ENCODE data around the gene CRYBA1. TPM values are rescaled to one million over a fixed set of nuclear protein-coding genes. Genes with fewer than 3 reads are reported as not detected.

CRYBA1 gene
- polyA plus RNA-seq, 1 donor (not counting 4 experiments of a cell fraction or from before 2014, with no cell fraction given): not detected

- Histone ChIP-seq H3K27me3 (ENCODE audit: control insufficient read depth, extremely low read depth, insufficient read depth, low read length) (no peaks in the 10 kb centered on the region), H2AFZ (ENCODE audit: control insufficient read depth, low read length) (no peak overlapping the region), H3K27ac (ENCODE audit: control insufficient read depth, insufficient read depth, low read length) (no peak overlapping the region), H4K20me1 (ENCODE audit: control insufficient read depth, extremely low read depth, insufficient read depth, low read length) (no peaks in the 10 kb centered on the region), H3K4me3 (ENCODE audit: control insufficient read depth in 2 of 3, extremely low read depth in 1 of 3, insufficient read depth in 2 of 3, low read depth in 1 of 3, low read length in 3 of 3) (no peak overlapping the region), H3K36me3 (ENCODE audit: control insufficient read depth in 2 of 2, extremely low read depth in 1 of 2, insufficient read depth in 2 of 2, low read length in 2 of 2) (peaks cover 2 to 19% of the 10 kb centered on the region in 2 experiments), H3K9me3 (ENCODE audit: control insufficient read depth, low read depth, low read length) (no peaks in the 10 kb centered on the region), H3K79me2 (ENCODE audit: control insufficient read depth, insufficient read depth, low read length) (peaks cover 9% of the 10 kb centered on the region), H3K4me1 (ENCODE audit: control insufficient read depth, extremely low read depth, insufficient read depth, low read length) (peaks cover 10% of the 10 kb centered on the region), H3K9ac (ENCODE audit: control insufficient read depth, extremely low read depth, insufficient read depth, low read length) (no peak overlapping the region), H3K9me1 (ENCODE audit: control insufficient read depth, extremely low read depth, insufficient read depth, low read length) (peaks cover 2% of the 10 kb centered on the region), H3K4me2 (ENCODE audit: control insufficient read depth, extremely low read depth, insufficient read depth, low read depth, low read length) (no peak overlapping the region)
- dilution Hi-C loops (cut with MboI; ENCODE audit: extremely low pct_ligation_motif_present, low sequenced_read_pairs): no loop called here
- no peak for TF ChIP-seq EZH2 (IDR thresholded peaks at IDR 0.05; ENCODE audit: low read length)
- TF ChIP-seq CTCF (optimal IDR thresholded peaks at IDR 0.05 in 1 of 3, IDR thresholded peaks at IDR 0.05 in 1 of 3, conservative IDR thresholded peaks at IDR 0.05 in 1 of 3; ENCODE audit: extremely low read depth in 1 of 3, insufficient read depth in 2 of 3, low read length in 3 of 3): no peak
- DNase-seq (ENCODE audit: low read depth, low spot score) (no peak), FAIRE-seq (no peak)
Measured at GRCh38 chr17:29255926-29256522, 9.4 kb downstream of the CRYBA1 start.

- H2AFZ ChIP-seq (ENCODE audit: control insufficient read depth, low read length): no peak overlapping the region
- H3K27ac ChIP-seq (ENCODE audit: control insufficient read depth, insufficient read depth, low read length): no peak overlapping the region
- dilution Hi-C loops (cut with MboI; ENCODE audit: extremely low pct_ligation_motif_present, low sequenced_read_pairs): no loop called here
- DNase-seq (ENCODE audit: low read depth, low spot score) (no peak), FAIRE-seq (peak; percentile 59)
- H3K4me3 ChIP-seq (ENCODE audit: control insufficient read depth in 2 of 3, extremely low read depth in 1 of 3, insufficient read depth in 2 of 3, low read depth in 1 of 3, low read length in 3 of 3): no peak overlapping the region
- no peaks in the 10 kb centered on the region for H4K20me1 ChIP-seq (ENCODE audit: control insufficient read depth, extremely low read depth, insufficient read depth, low read length)
- no peaks in the 10 kb centered on the region for H3K27me3 ChIP-seq (ENCODE audit: control insufficient read depth, extremely low read depth, insufficient read depth, low read length)
- H3K79me2 ChIP-seq (ENCODE audit: control insufficient read depth, insufficient read depth, low read length): peaks cover 9% of the 10 kb centered on the region
- no peak overlapping the region for H3K9ac ChIP-seq (ENCODE audit: control insufficient read depth, extremely low read depth, insufficient read depth, low read length)
- peaks cover 10% of the 10 kb centered on the region for H3K4me1 ChIP-seq (ENCODE audit: control insufficient read depth, extremely low read depth, insufficient read depth, low read length)
- TF ChIP-seq CTCF (optimal IDR thresholded peaks at IDR 0.05 in 1 of 3, IDR thresholded peaks at IDR 0.05 in 1 of 3, conservative IDR thresholded peaks at IDR 0.05 in 1 of 3; ENCODE audit: extremely low read depth in 1 of 3, insufficient read depth in 2 of 3, low read length in 3 of 3) (no peak), EZH2 (IDR thresholded peaks at IDR 0.05; ENCODE audit: low read length) (no peak)
- no peaks in the 10 kb centered on the region for H3K9me3 ChIP-seq (ENCODE audit: control insufficient read depth, low read depth, low read length)
- H3K4me2 ChIP-seq (ENCODE audit: control insufficient read depth, extremely low read depth, insufficient read depth, low read depth, low read length): no peak overlapping the region
- peaks cover 2% of the 10 kb centered on the region for H3K9me1 ChIP-seq (ENCODE audit: control insufficient read depth, extremely low read depth, insufficient read depth, low read length)
- peaks cover 7 to 23% of the 10 kb centered on the region in 2 experiments for H3K36me3 ChIP-seq (ENCODE audit: control insufficient read depth in 2 of 2, extremely low read depth in 1 of 2, insufficient read depth in 2 of 2, low read length in 2 of 2)
Measured at GRCh38 chr17:29256735-29257466, 10.2 kb downstream of the CRYBA1 start.

Measured in keratinocyte (primary cell).